K562 (cell line): Measurements from ENCODE around the gene NIPA2. TPM values are rescaled to one million over a fixed set of nuclear protein-coding genes. Genes with fewer than 3 reads are reported as not detected.

Source experiments
- HMGXB4 ChIP-seq: sonication (generic); formaldehyde crosslinking; IDR thresholded peaks from 2 replicates; pipeline ENCODE4 v1.8.1; 2023; ENCODE audit warnings: mild to moderate bottlenecking, missing genetic modification reagents
- NCOA2 ChIP-seq, 2 experiments: fragments of 450-650 bp; IDR thresholded peaks; 2 replicates each; pipeline ENCODE4 v1.6.1; 2018; ENCODE audit warnings: mild to moderate bottlenecking in 2 of 2, moderate library complexity in 1 of 2; ENCODE audit not compliant: partially characterized antibody in 2 of 2
- TCF15 ChIP-seq: fragments of 250-450 bp; sonication (Bioruptor Pico); IDR thresholded peaks from 2 replicates; pipeline ENCODE4 v1.8.0; 2022; ENCODE audit warnings: moderate library complexity, mild to moderate bottlenecking, inconsistent platforms
- ZBTB17 ChIP-seq: fragments of 450-650 bp; formaldehyde crosslinking; IDR thresholded peaks from 2 replicates; pipeline ENCODE4 v1.4.0; 2020; ENCODE audit warnings: mild to moderate bottlenecking
- ZNF57 ChIP-seq: fragments of 450-650 bp; formaldehyde crosslinking; IDR thresholded peaks from 2 replicates; pipeline ENCODE4 v1.4.0; 2020; ENCODE audit warnings: mild to moderate bottlenecking, moderate library complexity
- ZNF77 ChIP-seq: fragments of 250-450 bp; sonication (Bioruptor Pico); IDR thresholded peaks from 2 replicates; pipeline ENCODE4 v1.5.0; 2020
- polyA plus RNA-seq, 8 experiments: library from polyadenylated mRNA; depleted of rRNA in 4 of 8; stranded (reverse) in 5 of 8; unstranded in 3 of 8; fragments of >200 nt; fragmentation: Nextera tagmentation in 2 of 8; fragmentation: Illumina TruSeq in 1 of 8; extraction: Ambion mirVana in 2 of 8; extraction: Trizol in 1 of 8; gene quantifications; 2 replicates each; pipeline versions ENCODE4 v1.2.1 to v1.2.3, GENCODE V29; 2011 to 2014; ENCODE audit warnings: inconsistent platforms in 1 of 8, missing spikeins in 1 of 8
- total RNA-seq, 7 experiments: library from RNA; depleted of rRNA in 6 of 7; stranded (reverse); fragments of >200 nt in 6 of 7; fragmentation: Illumina TruSeq in 2 of 7; extraction: Trizol in 2 of 7; gene quantifications; 2 replicates each; pipeline versions ENCODE4 v1.2.1 to v1.2.3, GENCODE V29; 2011 to 2021; ENCODE audit warnings: low replicate concordance in 1 of 7
- TF ChIP-seq, protein P1 (sequence below), 2 experiments: fragments of 450-650 bp in 1 of 2; IDR thresholded peaks; 2 replicates each; pipeline ENCODE4 v1.6.1; 2011 to 2017; ENCODE audit warnings: low read depth in 2 of 2, antibody characterized with exemption in 1 of 2, borderline replicate concordance in 1 of 2, low read length in 1 of 2, mild to moderate bottlenecking in 1 of 2, mixed read lengths in 1 of 2; ENCODE audit not compliant: control insufficient read depth in 1 of 2

NIPA2 gene
- total and polyA plus RNA-seq, 9 of the 15 experiments (the other 6 are each of a cell fraction or from before 2014, with no cell fraction given), result 18.7 to 107 (median 87.3) TPM

- TF ChIP-seq, protein P1, sequence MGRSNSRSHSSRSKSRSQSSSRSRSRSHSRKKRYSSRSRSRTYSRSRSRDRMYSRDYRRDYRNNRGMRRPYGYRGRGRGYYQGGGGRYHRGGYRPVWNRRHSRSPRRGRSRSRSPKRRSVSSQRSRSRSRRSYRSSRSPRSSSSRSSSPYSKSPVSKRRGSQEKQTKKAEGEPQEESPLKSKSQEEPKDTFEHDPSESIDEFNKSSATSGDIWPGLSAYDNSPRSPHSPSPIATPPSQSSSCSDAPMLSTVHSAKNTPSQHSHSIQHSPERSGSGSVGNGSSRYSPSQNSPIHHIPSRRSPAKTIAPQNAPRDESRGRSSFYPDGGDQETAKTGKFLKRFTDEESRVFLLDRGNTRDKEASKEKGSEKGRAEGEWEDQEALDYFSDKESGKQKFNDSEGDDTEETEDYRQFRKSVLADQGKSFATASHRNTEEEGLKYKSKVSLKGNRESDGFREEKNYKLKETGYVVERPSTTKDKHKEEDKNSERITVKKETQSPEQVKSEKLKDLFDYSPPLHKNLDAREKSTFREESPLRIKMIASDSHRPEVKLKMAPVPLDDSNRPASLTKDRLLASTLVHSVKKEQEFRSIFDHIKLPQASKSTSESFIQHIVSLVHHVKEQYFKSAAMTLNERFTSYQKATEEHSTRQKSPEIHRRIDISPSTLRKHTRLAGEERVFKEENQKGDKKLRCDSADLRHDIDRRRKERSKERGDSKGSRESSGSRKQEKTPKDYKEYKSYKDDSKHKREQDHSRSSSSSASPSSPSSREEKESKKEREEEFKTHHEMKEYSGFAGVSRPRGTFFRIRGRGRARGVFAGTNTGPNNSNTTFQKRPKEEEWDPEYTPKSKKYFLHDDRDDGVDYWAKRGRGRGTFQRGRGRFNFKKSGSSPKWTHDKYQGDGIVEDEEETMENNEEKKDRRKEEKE (IDR thresholded peaks at IDR 0.05; ENCODE audit: borderline replicate concordance in 1 of 2, control insufficient read depth in 1 of 2, low read depth in 2 of 2, low read length in 1 of 2), result no peak
- TF ChIP-seq HMGXB4 (CRISPR knock-in tag) (no peak), ZNF77 (no peak), ZNF57 (CRISPR knock-in tag) (no peak), ZBTB17 (no peak), TCF15 (CRISPR knock-in tag) (no peak), NCOA2 (IDR thresholded peaks at IDR 0.05; ENCODE audit: partially characterized antibody in 2 of 2) (no peak)
Measured at GRCh38 chr15:22881739-22882440, 43.4 kb downstream of the NIPA2 start (continued).
